GM19351 (cell line): Measurements from ENCODE around the gene SLC16A2.
A peak's percentile ranks its signal among the peaks of the same experiment; 100 is the strongest.

Experiments used
- ATAC-seq: cut with Tn5 transposase; IDR thresholded peaks from one replicate; pipeline ENCODE4 v1.9.1; 2021; ENCODE audit warnings: mild to moderate bottlenecking, moderate library complexity; ENCODE audit not compliant: unreplicated experiment

SLC16A2 gene

DNA sequence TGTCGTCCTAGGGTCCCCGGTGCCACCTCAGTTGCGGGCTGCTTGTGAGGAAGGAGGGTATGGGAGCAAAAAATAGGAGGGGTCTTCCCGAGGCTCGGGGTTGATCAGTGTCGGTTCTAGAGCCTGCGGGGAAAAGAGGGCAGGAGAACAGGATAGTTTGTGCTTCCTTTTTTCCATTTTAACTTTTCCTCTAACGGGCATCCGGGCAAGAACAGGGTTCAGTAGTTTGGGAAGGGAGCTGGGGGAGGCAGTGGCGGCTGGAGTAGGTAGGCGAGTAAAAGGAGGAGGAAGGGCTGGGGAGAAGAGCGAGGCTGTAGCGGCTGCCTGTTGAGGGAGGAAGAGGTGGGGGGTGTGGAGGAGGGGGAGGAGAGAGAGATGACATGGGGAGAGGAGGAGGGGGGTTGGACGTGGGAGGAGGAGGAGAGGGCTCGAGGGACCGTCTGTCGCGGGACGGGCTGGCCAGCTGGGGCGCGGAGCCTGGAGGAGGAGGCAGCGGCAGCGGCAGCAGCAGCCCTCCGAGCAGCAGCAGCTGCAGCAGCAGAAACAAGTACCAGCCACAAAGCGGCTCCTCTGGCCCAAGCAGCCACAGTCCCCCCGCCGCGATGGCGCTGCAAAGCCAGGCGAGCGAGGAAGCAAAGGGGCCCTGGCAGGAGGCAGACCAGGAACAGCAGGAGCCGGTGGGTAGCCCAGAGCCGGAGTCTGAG is at the start of gene SLC16A2:
SLC16A2 (plus strand) TSS at position 458 of the 704 bp plus-strand sequence; CDS start at position 603, 145 bp downstream.
- peak; percentile 53 for ATAC-seq

DNA sequence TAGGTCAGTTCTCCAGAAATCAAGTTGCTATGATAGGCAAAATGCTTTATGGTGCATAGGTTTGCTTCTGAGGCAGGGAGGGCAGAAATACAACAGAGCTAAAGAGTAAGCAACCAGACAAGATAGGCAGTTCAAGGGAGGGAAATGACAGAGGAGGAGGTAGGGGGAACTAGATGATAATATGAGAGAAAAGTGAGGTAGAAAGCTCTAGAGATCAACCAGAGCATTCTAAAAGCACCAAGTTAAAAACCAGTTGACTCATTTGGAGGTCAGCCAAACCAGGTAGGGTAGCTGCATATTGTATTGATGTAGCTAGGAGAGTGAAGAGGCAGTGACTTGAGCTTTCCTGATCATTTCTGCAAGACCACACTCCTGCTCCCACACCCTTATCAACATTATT is 49.0 kb upstream of the SLC16A2 start:
- no peak for ATAC-seq

DNA sequence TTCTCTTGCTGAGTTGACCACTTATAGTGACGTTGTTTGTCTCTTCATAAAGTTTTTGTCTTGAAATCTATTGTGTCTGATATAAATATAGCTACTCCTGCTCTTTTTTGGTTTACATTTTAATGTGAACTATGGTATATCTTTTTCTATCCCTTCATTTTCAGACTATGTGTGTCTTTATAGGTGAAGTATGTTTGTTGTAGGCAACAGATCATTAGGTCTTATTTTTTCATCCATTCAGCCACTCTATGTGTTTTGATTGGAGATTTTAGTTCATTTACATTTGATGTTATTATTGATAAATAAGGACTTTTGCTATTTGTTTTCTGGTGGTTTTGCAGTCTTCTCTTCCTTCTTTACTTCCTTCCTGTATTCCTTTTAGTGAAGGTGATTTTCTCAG is 44.0 kb upstream of the SLC16A2 start:
- no peak for ATAC-seq

DNA sequence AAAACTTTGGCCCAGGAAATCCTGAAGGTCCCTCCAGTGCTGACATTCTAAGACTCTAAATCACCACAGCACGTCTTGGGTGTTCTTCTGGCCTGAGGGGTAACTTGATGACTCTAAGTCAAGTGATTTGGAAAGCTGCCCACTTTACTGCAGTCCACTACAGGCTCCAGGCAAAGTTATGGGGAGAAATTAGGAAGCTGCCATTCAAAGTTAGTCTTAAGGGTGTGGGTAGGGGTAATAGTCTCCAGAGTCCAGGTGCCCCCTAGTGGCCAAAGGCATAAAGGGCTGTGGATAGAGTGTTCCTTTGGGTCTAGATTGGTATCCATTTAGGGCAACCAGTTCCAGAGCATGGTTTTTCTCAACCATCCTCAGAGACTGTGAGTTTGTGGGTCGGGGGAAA is 38.7 kb upstream of the SLC16A2 start:
- ATAC-seq = peak; percentile 99

DNA sequence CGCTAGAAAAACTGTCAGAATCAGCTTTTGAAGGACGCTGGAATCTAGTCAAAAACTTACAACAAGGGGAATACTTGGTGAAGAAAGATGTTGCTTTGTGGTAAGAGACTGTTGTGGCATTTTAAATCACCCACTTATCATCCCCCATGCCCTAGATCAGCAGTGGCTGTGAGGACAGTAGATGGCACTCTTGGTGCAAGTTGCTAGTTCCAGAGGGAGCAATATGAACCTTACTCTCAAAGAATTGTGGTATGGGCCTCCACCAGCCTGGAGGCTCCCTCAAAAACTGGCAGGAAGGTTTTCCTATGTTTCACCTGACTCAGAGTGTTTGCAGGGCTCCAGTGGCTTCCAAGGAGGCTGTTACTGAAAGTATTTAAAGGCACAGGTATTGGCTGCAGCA is 37.7 kb upstream of the SLC16A2 start:
- ATAC-seq = no peak

- ATAC-seq = no peak
Observed at GRCh38 chrX:74389016-74389722, 32.1 kb upstream of the SLC16A2 start.

DNA sequence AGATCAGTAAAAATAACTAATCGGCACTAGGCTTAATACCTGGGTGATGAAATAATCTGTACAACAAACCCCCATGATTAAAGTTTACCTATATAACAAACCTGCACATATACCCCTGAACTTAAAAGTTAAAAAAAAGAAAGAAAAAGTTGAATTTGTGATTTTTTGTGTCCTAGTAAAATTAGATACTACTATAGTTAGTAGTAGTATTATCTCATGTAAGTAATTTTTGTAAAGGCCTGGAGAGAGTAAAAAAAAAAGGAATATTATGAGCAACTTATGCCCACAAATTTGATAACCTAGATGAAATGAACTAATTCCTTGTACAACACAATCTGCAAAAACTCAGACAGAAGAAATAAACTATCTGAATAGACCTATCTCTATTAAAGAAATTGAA is 25.7 kb upstream of the SLC16A2 start:
- no peak for ATAC-seq

- no peak for ATAC-seq
Observed at GRCh38 chrX:74405973-74406489, 15.3 kb upstream of the SLC16A2 start.

DNA sequence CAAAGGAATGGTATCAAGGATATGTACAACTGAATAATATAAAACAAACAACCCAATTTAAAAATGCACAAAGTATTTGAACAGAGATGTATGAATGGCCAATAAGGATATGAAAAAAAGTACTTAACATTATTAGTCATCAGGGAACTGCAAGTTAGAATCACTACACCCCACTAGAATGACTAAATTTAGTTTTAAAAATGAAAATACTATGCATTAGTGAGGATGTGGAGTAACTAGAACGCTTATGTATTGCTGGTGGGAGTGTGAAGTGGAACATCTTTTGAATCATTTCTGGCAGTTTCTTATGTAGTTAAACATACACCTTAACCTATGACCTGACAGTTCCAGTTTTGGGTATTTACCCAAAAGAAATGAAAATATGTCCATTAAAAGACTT is 13.0 kb upstream of the SLC16A2 start:
- peak; percentile 95 for ATAC-seq

DNA sequence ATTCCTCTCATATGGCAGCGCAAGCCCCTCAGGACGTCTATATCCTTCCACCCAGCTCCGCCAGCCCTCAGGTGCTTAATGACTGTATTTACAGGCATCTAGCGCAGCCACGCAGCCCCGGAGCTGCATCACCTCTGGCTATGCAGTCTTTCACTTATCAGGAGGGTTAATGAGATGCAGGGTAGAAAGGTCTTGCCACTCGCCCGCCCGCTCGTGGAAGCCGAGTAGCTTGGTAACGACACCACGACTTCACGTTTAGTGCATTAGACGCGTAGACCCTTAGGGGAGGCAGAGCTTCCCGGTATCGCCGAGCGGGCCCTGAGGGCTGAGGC is 1.5 kb upstream of the SLC16A2 start:
- no peak for ATAC-seq

- no peak for ATAC-seq
Observed at GRCh38 chrX:74420196-74421035, 877 bp upstream of the SLC16A2 start.

DNA sequence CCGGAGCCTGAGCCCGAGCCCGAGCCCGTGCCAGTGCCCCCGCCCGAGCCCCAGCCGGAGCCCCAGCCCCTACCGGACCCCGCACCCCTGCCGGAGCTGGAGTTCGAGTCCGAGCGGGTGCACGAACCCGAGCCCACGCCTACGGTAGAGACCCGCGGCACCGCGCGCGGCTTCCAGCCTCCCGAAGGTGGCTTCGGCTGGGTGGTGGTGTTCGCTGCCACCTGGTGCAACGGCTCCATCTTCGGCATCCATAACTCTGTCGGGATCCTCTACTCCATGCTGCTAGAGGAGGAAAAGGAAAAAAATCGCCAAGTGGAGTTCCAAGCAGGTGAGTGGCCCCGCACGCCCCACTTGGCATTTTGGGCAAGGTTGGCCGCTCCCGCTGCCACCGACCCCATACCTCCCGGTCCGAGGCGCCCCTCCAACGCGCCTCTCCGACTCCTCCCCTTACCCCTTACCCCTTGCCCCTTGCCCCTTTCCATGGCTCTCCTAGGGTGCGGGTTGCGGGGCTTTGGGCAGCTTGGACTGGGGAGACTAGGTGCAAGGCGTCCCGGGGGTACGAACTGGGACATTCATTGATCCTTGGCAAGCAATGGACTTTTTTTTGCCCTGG is 553 bp downstream of the SLC16A2 start:
- peak; percentile 14 for ATAC-seq

DNA sequence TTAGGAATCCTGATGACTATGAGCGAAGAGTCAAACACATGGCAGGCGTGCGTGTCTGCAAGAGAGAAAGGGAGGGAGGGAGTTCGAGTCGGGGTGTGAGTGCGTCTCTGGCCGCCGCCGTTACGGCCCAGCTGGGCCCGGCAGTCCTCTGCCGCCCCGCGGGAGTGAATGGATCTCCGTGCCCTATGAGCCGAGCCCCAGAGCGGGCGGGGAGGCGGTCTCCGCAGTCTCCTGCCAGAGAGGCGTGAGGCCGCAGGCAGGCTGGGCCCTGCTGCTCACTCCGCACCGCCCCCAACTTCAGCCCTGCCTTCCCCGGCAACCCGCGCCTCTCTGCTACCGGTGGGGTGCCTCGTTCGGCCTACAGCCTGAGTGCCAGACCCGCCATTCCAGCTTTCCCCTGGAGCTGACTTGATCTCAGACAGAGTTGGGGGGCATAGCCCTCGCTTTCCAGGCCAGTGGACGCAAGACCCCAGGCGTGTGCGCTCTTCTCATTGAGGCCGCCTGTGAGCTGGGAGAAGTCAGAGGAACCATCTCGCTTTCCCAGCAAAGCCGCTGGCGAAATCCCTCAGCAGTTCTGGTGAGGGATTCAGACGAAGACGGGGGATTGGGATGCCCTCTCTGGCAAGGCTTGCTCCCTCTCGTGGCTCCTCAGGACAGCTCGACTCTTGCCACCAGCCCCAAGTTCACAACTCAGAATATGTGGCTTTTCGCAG is 1.4 kb downstream of the SLC16A2 start:
- no peak for ATAC-seq

GRCh38 chrX:74423289-74423998 is 2.2 kb downstream of the SLC16A2 start:
- ATAC-seq = no peak

GRCh38 chrX:74426071-74426470 is 4.8 kb downstream of the SLC16A2 start:
- no peak for ATAC-seq

DNA sequence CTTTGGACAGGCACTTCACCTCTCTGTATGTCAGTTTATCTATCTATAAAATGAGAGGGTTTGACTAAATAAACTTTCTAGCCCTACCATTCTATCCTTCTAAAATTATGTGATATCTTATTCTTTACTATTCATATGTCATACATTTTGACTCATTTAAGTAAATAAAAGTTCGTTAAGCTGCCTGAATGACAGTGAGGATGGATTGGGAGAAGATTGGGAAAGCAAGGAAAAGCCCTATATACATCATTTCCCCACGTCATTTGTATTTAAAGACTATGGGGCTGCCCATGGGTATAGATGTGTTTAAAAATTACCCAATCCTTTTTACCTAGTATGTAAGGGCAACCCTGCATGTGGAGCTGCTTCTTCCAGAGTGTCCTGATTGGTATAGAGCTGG is 5.3 kb downstream of the SLC16A2 start:
- no peak for ATAC-seq

DNA sequence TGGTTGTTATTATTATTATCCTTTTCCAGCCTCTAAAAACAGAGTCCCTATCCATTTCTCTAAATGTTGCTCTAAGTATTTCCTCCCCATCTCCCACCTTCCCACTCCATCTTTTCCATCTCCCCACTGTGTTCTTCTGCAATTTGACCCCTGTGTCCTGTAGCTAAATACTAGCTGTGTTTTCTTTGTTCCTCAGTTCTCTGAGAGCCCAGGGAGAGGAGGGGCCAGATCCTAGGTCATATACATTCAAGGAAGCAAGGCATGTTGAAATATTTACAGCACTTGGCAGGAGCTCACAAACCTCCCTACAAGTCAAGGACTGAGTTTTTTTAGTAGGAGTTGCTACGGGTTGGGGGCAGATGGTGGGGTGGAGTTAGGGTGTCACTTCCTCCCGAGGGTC is 10.5 kb downstream of the SLC16A2 start:
- ATAC-seq = no peak

- ATAC-seq = no peak
Observed at GRCh38 chrX:74434336-74434735, 13.0 kb downstream of the SLC16A2 start.

GRCh38 chrX:74437530-74437929 is 16.2 kb downstream of the SLC16A2 start:
- ATAC-seq = no peak

GRCh38 chrX:74438764-74439163 is 17.5 kb downstream of the SLC16A2 start:
- no peak for ATAC-seq
